C4-2B (cell line): ENCODE measurements around the gene ZAR1.

Experiments used
- H3K27ac ChIP-seq: fragments of 450-650 bp; 2 replicates; pipeline ENCODE4 v1.5.1; 2017
- ZFX ChIP-seq: fragments of 450-650 bp; IDR thresholded peaks from 2 replicates; pipeline ENCODE4 v1.6.1; 2017
- TF ChIP-seq, protein P1 (sequence below): fragments of 450-650 bp; conservative IDR thresholded peaks from 2 replicates; pipeline ENCODE4 v1.5.1; 2017; ENCODE audit warnings: mild to moderate bottlenecking

ZAR1 gene

GRCh38 chr4:48503233-48504025 is 13.4 kb downstream of the ZAR1 start:
- TF ChIP-seq, protein P1, sequence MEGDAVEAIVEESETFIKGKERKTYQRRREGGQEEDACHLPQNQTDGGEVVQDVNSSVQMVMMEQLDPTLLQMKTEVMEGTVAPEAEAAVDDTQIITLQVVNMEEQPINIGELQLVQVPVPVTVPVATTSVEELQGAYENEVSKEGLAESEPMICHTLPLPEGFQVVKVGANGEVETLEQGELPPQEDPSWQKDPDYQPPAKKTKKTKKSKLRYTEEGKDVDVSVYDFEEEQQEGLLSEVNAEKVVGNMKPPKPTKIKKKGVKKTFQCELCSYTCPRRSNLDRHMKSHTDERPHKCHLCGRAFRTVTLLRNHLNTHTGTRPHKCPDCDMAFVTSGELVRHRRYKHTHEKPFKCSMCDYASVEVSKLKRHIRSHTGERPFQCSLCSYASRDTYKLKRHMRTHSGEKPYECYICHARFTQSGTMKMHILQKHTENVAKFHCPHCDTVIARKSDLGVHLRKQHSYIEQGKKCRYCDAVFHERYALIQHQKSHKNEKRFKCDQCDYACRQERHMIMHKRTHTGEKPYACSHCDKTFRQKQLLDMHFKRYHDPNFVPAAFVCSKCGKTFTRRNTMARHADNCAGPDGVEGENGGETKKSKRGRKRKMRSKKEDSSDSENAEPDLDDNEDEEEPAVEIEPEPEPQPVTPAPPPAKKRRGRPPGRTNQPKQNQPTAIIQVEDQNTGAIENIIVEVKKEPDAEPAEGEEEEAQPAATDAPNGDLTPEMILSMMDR: no peak
- TF ChIP-seq ZFX: no peak
- H3K27ac ChIP-seq: no peak overlapping the region

GRCh38 chr4:48504026-48504330 is 13.9 kb downstream of the ZAR1 start:
- no peak overlapping the region for H3K27ac ChIP-seq

GRCh38 chr4:48504352-48504751 is 14.3 kb downstream of the ZAR1 start:
- TF ChIP-seq, protein P1: no peak
- TF ChIP-seq ZFX: no peak
- H3K27ac ChIP-seq: no peak overlapping the region

More at GRCh38 chr4:48504026-48504330, 13.9 kb downstream of the ZAR1 start:
- no peak for TF ChIP-seq ZFX
- TF ChIP-seq, protein P1: no peak

DNA sequence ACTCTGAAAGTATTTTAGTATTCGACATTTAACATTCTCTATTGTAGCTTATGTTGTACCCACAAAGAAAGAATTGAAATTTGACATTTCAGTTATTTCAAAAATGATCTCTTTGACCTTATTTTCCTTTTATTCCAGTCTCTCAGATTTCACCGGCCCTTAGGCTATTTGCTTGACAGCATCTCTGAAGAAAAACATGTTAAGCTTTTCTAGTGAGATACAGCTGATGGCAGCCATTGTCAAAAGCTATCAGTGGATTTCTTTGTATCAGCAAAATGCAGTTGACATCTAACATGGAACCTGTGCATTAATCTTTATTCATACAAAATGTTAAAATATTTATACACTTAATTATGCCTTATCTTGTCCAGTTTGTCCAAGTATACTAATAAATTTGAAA is 16.7 kb downstream of the ZAR1 start:
- no peak overlapping the region for H3K27ac ChIP-seq
- no peak for TF ChIP-seq ZFX
- TF ChIP-seq, protein P1: no peak

DNA sequence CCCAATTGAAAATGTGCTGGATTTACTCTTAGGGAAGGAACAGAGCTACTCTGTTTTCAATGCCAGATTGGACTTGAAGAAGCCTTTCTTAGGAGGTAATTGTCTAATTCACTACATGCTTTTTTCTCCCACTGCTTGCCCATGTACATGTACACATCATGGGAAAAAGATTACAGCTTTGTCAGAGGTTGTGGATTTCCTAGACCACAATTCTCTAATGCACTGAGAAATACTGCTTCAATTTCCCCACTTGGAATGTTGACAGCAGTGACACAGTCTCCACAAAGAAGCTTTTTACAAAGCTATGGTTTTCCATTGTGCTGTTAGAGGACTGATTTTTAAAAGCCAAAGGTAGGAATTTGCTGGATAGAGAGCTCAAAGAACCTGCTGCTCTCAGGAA is 19.5 kb downstream of the ZAR1 start:
- no peak overlapping the region for H3K27ac ChIP-seq
- TF ChIP-seq, protein P1: no peak
- no peak for TF ChIP-seq ZFX

GRCh38 chr4:48518143-48518542 is 28.1 kb downstream of the ZAR1 start:
- H3K27ac ChIP-seq: no peak overlapping the region
- no peak for TF ChIP-seq ZFX
- TF ChIP-seq, protein P1: no peak

DNA sequence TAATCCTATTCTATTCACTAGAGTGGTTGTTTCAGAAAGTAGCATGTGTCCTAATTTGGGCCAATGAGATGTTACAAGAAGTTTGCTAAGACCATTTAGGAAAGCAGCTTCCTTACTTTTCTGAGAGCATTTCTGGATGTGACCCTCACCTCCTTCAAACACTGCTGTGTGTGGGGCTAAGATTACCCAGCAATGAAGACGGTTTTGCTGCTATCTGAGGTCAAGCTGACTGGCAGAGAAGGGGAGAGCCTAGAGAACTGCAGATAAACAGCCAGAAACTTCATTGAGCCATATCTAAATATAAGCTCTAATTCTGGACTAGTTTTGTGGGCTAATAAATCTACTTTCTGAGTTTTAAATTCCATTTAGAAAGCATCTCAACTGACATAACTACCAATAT is 36.4 kb downstream of the ZAR1 start:
- H3K27ac ChIP-seq: no peak overlapping the region
- no peak for TF ChIP-seq ZFX
- TF ChIP-seq, protein P1: no peak
